Smooth muscle cell (in vitro differentiated cells): ENCODE results near the gene PHACTR2. TPM values are rescaled to one million over a fixed set of nuclear protein-coding genes. Genes with fewer than 3 reads are reported as not detected.

Source experiments
- DNase-seq: peaks from one replicate; lab custom pipeline; 2025; ENCODE audit not compliant: unreplicated experiment; lab: John Stamatoyannopoulos, UW
- H2AFZ ChIP-seq: fragments of 200-600 bp; sonication (generic); 2 replicates; pipeline ENCODE4 v1.6.0; 2016; ENCODE audit warnings: antibody characterized with exemption, low read depth, mild to moderate bottlenecking
- H3F3A ChIP-seq: fragments of 200-600 bp; sonication (generic); 2 replicates; pipeline ENCODE4 v1.6.0; 2017; ENCODE audit warnings: antibody characterized with exemption, low read depth
- H3K27ac ChIP-seq: fragments of 200-600 bp; sonication (generic); 2 replicates; pipeline ENCODE4 v1.5.1; 2016; ENCODE audit warnings: low read depth, mild to moderate bottlenecking
- H3K27me3 ChIP-seq: fragments of 200-600 bp; sonication (generic); 2 replicates; pipeline ENCODE4 v1.6.1; 2016; ENCODE audit warnings: low read depth, mild to moderate bottlenecking
- H3K36me3 ChIP-seq: fragments of 200-600 bp; sonication (generic); 2 replicates; pipeline ENCODE4 v1.5.1; 2016; ENCODE audit warnings: low read depth
- H3K4me1 ChIP-seq: fragments of 200-600 bp; sonication (generic); 2 replicates; pipeline ENCODE4 v1.5.1; 2016; ENCODE audit warnings: low read depth
- H3K4me2 ChIP-seq: fragments of 200-600 bp; sonication (generic); 2 replicates; pipeline ENCODE4 v1.6.0; 2016; ENCODE audit warnings: mild to moderate bottlenecking
- H3K4me3 ChIP-seq: fragments of 200-600 bp; sonication (generic); 2 replicates; pipeline ENCODE4 v1.5.1; 2016; ENCODE audit warnings: mild to moderate bottlenecking
- H3K79me2 ChIP-seq: fragments of 200-600 bp; sonication (generic); 2 replicates; pipeline ENCODE4 v1.6.0; 2016; ENCODE audit warnings: low read depth, mild to moderate bottlenecking
- H3K9ac ChIP-seq: fragments of 200-600 bp; sonication (generic); 2 replicates; pipeline ENCODE4 v1.6.0; 2016; ENCODE audit warnings: low read depth
- H3K9me3 ChIP-seq: fragments of 200-600 bp; sonication (generic); replicated peaks from 2 replicates; pipeline ENCODE4 v1.5.1; 2016; ENCODE audit warnings: low read depth
- H4K20me1 ChIP-seq: fragments of 200-600 bp; sonication (generic); 2 replicates; pipeline ENCODE4 v1.6.0; 2016; ENCODE audit warnings: low read depth
- WGBS: methylation state at CpG from one replicate; pipeline ENCODE4 v1.1.7; 2016; ENCODE audit warnings: low lambda C conversion rate; 5-methylcytosine and 5-hydroxymethylcytosine counted together
- polyA plus RNA-seq: library from polyadenylated mRNA; unstranded; fragments of >200 nt; fragmentation: Nextera tagmentation; extraction: Ambion mirVana; gene quantifications from 2 replicates; pipeline ENCODE4 v1.2.1, GENCODE V29; 2016
- total RNA-seq: library from RNA; depleted of rRNA; stranded (reverse); fragments of >200 nt; gene quantifications from 2 replicates; pipeline ENCODE4 v1.2.3, GENCODE V29; 2014
- TF ChIP-seq, protein P1 (sequence below): fragments of 200-600 bp; sonication (generic); IDR thresholded peaks from 2 replicates; pipeline ENCODE4 v1.5.1; 2017; ENCODE audit warnings: borderline replicate concordance, mild to moderate bottlenecking, antibody characterized with exemption; ENCODE audit not compliant: insufficient read depth, poor library complexity, severe bottlenecking

PHACTR2 gene
- total and polyA plus RNA-seq, 2 experiments from 2014 or later = 62.7 to 80.4 TPM

DNA sequence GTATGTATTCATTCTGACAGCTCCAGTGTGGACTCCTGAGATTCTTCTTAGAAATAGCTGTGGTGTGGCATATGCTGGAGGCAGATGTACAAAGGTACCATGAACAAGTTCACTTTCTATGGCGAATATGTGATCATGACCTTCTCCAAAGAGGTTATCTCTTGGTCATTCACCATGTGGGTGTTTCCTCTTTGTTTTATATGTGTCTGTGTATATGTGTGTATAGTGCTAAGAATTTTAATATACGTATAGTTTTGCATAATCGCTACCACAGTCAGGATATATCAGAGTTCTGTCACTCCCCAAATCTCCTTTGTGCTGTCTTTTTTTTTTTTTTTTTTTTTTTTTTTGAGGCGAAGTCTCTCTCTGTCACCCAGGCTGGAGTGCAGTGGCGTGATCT, 47.1 kb downstream of the PHACTR2 start:
- Histone ChIP-seq H3K9me3 (no peaks in the 10 kb centered on the region), H3K4me3 (no peak overlapping the region), H2AFZ (no peak overlapping the region), H3K36me3 (peaks cover 30% of the 10 kb centered on the region), H4K20me1 (peaks cover 5% of the 10 kb centered on the region), H3K4me2 (no peak overlapping the region), H3K27ac (no peak overlapping the region), H3K79me2 (peaks cover 44% of the 10 kb centered on the region), H3F3A (no peaks in the 10 kb centered on the region), H3K9ac (no peak overlapping the region), H3K4me1 (no peaks in the 10 kb centered on the region), H3K27me3 (no peaks in the 10 kb centered on the region)
- DNase-seq = no peak
- WGBS = 92% methylated on average over 4 of the region's 5 CpGs
- TF ChIP-seq, protein P1, sequence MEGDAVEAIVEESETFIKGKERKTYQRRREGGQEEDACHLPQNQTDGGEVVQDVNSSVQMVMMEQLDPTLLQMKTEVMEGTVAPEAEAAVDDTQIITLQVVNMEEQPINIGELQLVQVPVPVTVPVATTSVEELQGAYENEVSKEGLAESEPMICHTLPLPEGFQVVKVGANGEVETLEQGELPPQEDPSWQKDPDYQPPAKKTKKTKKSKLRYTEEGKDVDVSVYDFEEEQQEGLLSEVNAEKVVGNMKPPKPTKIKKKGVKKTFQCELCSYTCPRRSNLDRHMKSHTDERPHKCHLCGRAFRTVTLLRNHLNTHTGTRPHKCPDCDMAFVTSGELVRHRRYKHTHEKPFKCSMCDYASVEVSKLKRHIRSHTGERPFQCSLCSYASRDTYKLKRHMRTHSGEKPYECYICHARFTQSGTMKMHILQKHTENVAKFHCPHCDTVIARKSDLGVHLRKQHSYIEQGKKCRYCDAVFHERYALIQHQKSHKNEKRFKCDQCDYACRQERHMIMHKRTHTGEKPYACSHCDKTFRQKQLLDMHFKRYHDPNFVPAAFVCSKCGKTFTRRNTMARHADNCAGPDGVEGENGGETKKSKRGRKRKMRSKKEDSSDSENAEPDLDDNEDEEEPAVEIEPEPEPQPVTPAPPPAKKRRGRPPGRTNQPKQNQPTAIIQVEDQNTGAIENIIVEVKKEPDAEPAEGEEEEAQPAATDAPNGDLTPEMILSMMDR = no peak

DNA sequence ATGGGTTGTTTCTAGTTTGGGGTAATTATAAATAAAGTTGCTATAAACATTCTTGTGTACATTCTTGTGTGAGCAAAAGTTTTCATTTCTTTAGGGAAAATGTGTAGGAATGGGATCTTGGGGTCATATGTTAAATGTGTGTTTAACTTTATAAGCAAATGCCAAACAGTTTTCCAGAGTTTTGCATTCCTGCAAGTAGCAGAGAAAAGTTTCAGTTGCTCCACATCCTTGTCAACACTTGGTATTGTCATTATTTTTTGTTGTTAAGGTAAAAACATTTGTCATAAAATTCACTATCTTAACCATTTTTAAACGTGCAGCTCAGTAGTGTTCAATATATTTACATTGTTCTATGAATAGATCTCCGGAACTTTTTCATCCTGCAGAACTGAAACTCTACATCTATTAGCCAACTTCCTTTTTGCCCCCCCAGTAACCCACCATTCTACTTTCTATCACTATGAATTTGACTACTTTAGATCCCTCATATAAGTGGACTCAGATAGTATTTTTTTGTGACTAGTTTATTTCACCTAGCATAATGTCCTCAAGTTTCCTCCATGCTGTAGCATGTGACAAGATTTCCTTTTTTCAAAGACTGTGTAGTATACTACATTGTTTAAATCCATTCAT, 48.4 kb downstream of the PHACTR2 start:
- no peak overlapping the region for H3K4me2 ChIP-seq
- TF ChIP-seq, protein P1 = no peak

DNA sequence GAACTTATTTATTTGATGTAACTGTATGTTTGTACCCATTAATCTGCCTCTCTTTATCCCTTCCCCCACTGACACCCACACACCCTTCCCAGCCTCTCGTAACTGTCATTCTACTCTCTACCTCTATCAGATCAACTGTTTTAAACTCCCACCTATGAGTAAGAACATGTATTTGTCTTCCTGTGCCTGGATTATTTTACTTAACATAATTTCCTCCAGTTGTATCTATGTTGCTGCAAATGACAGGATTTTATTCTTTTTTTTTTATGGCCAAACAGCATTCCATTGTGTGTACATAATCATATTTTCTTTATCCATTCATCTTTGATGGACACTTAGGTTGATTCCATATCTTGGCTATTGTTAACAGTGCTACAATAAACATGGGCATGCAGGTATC, 49.3 kb downstream of the PHACTR2 start:
- Histone ChIP-seq H3F3A (no peaks in the 10 kb centered on the region), H3K36me3 (peaks cover 30% of the 10 kb centered on the region), H3K9me3 (no peaks in the 10 kb centered on the region), H2AFZ (no peak overlapping the region), H3K9ac (no peak overlapping the region), H4K20me1 (peaks cover 5% of the 10 kb centered on the region), H3K4me1 (no peaks in the 10 kb centered on the region), H3K4me2 (no peak overlapping the region), H3K27me3 (no peaks in the 10 kb centered on the region), H3K4me3 (no peak overlapping the region), H3K79me2 (peaks cover 51% of the 10 kb centered on the region), H3K27ac (no peak overlapping the region)
- WGBS = 71% methylated on average over 1 of the region's 1 CpG
- no peak for DNase-seq
- TF ChIP-seq, protein P1 = no peak

More for the DNA sequence above, 48.4 kb downstream of the PHACTR2 start:
- Histone ChIP-seq H3K4me1 (no peaks in the 10 kb centered on the region), H4K20me1 (peaks cover 5% of the 10 kb centered on the region), H3F3A (no peaks in the 10 kb centered on the region), H2AFZ (no peak overlapping the region), H3K9me3 (no peaks in the 10 kb centered on the region), H3K27ac (no peak overlapping the region), H3K9ac (no peak overlapping the region), H3K36me3 (peaks cover 30% of the 10 kb centered on the region), H3K27me3 (no peaks in the 10 kb centered on the region), H3K79me2 (peaks cover 53% of the 10 kb centered on the region), H3K4me3 (no peak overlapping the region)
- WGBS = 98% methylated on average over 2 of the region's 2 CpGs
- DNase-seq = no peak

DNA sequence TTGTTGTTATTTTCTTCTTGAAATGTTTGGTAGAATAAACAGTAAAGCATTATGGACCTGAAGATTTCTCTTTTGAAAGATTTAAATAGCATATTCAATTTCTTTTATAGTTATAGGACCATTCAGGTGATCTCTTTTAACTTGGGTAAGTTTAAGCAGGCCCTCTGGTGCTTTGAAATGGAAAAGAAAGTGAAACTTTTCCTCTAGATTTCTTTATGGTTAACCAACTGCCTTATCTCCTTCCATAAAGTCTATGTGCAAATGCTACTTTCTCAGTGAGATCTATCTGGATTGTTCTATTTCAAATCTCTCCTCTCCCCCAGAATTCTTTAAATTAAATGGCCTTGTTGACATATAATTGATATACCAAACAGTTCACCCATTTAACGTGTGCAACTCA, 54.0 kb downstream of the PHACTR2 start:
- DNase-seq = no peak
- H3K79me2 ChIP-seq = peaks cover 65% of the 10 kb centered on the region
- H3K27ac ChIP-seq = no peak overlapping the region
- no peak overlapping the region for H3K4me3 ChIP-seq
- peaks cover 10% of the 10 kb centered on the region for H3K36me3 ChIP-seq
- TF ChIP-seq, protein P1 = no peak
- WGBS = 100% methylated on average over 1 of the region's 1 CpG
- no peaks in the 10 kb centered on the region for H3K9me3 ChIP-seq
- H3K4me1 ChIP-seq = peaks cover 25% of the 10 kb centered on the region
- no peaks in the 10 kb centered on the region for H3F3A ChIP-seq
- H4K20me1 ChIP-seq = peaks cover 12% of the 10 kb centered on the region
- H3K9ac ChIP-seq = no peak overlapping the region
- no peak overlapping the region for H2AFZ ChIP-seq
- H3K4me2 ChIP-seq = no peak overlapping the region
- H3K27me3 ChIP-seq = no peaks in the 10 kb centered on the region
